ENCODE measurements around the gene DCLRE1B.
A peak's percentile ranks its signal among the peaks of the same experiment; 100 is the strongest.

Gene DCLRE1B

DNA sequence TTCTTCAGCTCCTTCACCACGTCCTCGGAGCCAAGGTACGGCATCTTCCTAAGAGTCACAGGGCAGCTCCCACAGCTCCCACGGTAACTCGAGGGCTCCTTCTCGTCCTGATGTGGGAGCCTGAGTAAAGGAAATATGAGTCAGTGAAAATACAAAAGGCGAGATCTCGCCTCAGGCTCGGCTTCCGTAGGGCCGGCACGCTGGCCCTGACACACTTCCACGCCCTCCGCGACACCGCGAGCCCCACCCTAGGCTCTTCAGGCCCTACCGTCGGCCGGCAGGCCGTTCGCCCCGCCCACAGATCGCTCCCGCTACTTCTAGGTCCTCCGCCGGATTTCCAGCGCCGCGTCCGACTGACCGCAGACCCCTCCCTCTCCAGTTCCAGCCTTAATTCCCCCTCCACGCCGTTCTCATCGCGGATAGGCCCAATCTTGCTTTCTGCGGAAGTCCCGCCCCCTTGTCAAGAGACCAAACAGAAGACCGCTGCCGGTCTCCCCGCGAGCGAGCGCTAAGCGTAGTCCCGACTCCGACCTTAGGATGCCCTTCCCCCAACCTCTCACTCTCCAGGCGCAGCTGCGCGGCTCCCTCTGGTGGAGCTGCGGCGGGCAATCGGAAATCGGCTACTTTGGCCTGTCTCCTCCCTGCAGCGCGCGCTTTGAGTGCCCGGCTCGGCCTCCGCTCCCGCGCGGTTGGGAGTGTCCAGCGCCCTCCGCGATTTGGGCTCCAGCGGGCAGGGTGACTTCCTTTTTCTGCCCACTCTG is at the start of gene DCLRE1B, which contains the start of gene AP4B1:
Gene DCLRE1B (plus strand): TSS at position 653 of the 761 bp plus-strand sequence. CDS start 261 bp downstream, outside the sequence.
Gene AP4B1 (minus strand): TSS at position 126 of the 761 bp plus-strand sequence. CDS start 82 bp downstream, at position 44.
- peak; percentile 100 for DNase-seq (ENCODE audit: low read depth)

DNA sequence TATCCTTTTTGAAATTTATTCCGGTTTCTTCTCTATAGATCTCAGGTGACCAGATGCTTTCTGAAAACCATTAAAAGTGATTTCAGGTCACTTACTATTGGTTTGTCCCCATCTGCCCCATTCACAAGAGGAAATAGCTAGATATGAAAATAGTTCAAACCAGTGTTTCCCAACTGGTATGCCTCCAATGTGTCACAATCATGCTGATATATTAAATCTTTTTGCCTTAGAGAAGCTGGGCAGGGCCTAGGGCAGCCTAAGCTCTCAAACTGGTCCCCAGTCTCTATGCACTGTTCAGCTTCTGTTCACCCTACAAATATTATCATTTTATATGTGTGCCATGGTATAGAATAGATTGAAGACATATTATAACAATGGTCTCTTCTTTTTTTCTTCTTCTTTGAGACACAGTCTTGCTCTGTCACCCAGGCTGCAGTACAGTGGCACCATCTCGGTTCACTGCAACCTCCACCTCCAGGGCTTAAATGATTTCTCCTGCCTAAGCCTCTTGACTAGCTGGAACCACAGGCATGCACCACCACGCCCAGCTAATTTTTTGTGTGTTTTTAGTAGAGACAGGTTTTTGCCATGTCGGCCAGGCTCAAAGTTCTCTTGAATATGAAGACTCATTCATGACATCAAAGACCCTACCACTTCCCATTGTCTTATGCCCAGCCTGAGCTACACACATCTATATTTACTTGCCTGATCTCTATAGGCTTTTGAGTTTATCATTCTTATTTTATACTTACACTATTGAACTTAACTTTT is 49.3 kb upstream of the DCLRE1B start:
- DNase-seq (ENCODE audit: low read depth): peak; percentile 49

DNA sequence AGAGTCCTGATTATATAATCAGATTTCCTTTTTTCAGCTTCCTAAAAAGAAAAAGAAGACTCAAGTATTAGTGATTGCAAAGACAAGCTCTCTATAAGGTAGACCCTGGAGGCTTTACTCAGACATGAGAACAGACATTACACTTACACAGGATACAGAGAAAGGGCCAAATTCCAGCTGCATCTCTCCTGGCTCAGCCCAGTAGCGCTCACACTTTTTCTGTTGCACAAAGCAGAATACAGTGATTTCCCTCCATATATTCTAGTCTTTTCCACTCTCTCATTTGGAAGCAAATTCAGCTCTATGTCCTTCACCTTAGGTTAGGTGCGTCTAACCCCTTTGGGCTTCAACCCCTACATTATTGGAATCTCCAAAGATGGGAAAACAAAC is 48.7 kb upstream of the DCLRE1B start:
- peak; percentile 16 for DNase-seq (ENCODE audit: low read depth)

- no peak for DNase-seq (ENCODE audit: low read depth)
These were observed 47.4 kb upstream of the DCLRE1B start for GRCh38 chr1:113857776-113858175.

GRCh38 chr1:113858418-113858817 is 46.7 kb upstream of the DCLRE1B start:
- no peak for DNase-seq (ENCODE audit: low read depth)

DNA sequence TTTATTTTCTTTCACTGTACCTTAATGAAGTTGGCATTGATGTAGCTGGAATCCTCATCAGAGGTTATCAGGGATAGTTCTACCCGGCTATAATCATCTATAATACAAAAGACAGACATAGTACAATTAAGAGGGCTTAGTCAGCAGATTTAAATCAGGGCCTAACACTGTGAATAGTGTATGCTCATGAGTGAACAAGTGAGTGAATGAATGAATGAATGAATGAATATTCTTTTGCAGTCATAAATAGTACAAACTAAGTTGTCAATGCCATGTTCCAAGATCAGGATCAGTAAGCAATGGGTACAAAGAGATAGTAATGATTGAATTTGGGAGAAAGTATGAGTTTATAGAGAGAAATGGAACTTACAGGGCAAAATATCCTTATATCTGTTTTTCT is 46.1 kb upstream of the DCLRE1B start:
- no peak for DNase-seq (ENCODE audit: low read depth)

DNA sequence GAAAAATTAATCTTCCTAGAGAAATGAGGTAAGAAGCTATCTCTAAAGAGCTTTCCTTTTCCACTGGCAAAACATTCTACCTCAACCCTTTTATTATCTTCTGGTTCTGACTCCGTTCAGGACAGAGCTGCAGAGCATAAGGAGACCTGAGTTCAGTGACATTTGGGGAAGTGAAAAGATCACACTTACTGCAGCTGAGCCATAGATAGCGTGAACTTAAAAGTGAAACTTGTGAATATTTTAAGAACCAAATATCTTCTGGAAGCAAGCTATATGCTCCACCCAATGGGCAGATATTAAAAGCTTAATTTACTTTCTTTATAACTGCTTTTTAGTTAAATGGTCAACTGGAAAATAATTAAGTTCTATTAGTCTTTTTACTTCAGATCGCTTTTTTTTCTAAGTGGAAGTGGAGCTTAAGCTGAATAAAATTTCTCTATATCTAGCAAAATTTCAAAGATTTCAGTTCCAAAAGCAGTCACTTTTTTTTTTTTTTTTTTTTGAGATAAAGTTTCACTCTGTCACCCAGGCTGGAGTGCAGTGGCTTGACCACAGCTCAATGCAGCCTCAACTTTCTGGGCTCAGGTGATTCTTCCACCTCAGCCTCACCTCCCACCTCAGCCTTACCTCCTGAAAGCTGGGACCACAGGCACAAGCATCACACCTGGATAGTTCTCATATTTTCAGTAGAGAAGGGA is 45.5 kb upstream of the DCLRE1B start:
- no peak for DNase-seq (ENCODE audit: low read depth)

DNA sequence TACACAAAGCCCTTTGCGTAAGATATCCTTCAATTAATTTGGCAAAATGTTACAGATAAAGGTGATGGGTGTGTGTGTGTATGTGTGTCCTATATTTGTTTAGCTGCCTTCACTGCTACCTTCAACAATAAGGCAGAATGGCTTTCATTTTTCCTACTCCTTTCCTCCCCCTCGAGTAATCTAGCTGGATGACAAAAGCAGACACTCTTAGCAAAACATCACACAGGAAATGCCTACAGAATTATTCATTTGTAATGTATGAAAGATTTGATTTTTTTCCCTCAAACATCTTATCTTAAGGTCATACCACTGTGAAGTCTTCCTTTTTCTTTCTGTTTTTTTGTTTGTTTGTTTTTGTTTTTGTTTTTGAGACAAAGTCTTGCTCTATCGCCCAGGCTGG is 44.2 kb upstream of the DCLRE1B start:
- peak; percentile 57 for DNase-seq (ENCODE audit: low read depth)

GRCh38 chr1:113861641-113862040 is 43.5 kb upstream of the DCLRE1B start:
- DNase-seq (ENCODE audit: low read depth): no peak

DNA sequence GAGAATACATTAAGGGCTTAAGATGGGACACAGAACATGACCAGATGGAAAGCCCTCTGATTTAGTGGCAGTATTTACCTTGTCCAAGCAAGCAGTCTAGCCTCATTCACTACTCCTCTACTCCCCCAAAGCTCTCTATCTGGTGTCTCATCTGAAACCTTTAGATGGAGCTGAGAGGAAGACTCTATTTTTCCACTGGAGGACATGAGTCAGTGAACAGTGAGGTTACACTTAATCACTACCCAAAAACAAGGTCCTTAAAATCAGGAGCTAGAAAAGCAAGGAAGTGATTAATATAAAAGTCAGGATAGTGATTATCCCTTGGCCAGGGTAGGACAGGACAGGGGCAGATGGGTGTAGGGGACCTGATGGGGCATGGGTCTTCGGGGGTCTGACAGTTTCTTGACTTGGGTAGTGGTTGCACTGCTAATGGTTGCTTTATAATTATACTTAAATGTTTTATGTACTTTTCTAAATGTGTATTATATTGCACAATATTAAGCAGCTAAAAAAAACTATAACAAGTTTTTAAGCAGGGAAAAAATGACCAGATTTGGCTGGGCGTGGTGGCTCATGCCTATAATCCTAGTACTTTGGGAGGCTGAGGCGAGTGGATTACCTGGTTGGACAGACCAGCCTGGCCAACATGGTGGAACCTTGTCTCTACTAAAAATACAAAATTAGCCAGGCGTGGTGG is 36.6 kb upstream of the DCLRE1B start:
- DNase-seq (ENCODE audit: low read depth): no peak

GRCh38 chr1:113870778-113871177 is 34.3 kb upstream of the DCLRE1B start:
- no peak for DNase-seq (ENCODE audit: low read depth)

DNA sequence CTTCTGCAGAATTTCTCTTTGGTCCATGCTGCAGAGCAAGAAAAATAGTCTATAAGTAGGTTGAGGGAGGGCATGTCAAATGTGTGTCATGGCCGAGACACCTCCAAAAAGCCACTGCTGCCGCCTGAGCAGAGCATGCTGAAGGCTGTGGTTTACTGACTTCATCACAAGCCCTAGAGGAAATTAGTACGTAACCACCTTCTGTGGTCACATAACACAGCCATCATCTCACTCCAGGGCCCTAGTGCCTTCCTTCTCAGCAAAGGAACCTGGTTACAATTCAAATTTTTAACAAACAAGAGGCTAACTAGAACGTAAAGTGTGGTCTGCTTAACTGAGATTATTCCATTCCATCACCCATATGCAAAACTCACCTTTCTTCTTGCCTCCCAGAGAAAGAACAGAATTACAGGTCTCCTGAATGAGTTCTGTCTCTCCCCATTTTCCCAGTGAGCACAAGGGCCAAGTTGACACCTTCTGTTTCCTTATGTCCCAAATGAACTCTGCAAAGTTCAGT is 33.5 kb upstream of the DCLRE1B start, which contains the start of gene PTPN22:
Gene PTPN22 (minus strand): TSS at position 116 of the 517 bp plus-strand sequence.
- peak; percentile 53 for DNase-seq (ENCODE audit: low read depth)

GRCh38 chr1:113872219-113872935 is 32.7 kb upstream of the DCLRE1B start:
- peak; percentile 58 for DNase-seq (ENCODE audit: low read depth)

GRCh38 chr1:113874012-113874879 is 30.9 kb upstream of the DCLRE1B start:
- no peak for DNase-seq (ENCODE audit: low read depth)

DNA sequence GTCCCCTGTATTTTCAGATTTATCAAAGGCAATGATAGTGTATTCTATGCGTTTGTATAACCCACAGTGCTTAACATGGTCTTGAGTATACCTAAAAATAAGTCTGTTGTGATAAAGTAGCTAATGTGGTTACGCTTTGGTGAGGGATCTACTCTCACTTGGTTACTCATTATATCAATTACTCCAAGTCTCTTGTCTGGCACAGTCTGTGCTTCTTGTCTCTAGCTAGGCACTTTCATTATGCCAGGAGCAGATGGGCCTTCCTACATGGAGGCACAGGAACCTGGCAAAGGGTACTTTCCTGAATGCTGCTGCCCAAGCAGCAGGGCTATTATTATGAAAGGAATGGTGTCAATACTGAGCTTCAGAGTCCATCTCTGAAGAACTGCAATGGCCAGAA is 29.4 kb upstream of the DCLRE1B start:
- DNase-seq (ENCODE audit: low read depth): no peak

GRCh38 chr1:113876176-113876575 is 28.9 kb upstream of the DCLRE1B start:
- no peak for DNase-seq (ENCODE audit: low read depth)

GRCh38 chr1:113879739-113880038 is 25.4 kb upstream of the DCLRE1B start:
- DNase-seq (ENCODE audit: low read depth): no peak

DNA sequence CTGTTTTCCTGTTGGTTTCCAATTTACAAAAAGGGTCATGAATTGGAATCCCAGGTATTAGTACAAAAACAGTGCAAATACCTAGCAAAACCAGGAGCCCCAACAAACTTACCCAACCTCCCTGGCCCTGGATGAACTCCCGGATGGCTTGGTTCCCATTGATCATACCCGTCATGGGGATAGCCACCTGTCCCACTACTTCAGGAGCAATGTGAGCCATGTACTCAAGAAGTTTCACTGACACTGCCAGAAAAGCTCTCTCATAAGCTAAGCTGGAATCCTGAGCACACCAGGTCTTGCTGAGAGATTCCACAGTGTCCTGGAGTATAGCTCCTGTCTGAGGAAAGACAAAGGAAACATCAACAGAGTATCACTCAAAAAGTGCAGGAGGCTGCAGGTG is 23.5 kb upstream of the DCLRE1B start:
- DNase-seq (ENCODE audit: low read depth): no peak

DNA sequence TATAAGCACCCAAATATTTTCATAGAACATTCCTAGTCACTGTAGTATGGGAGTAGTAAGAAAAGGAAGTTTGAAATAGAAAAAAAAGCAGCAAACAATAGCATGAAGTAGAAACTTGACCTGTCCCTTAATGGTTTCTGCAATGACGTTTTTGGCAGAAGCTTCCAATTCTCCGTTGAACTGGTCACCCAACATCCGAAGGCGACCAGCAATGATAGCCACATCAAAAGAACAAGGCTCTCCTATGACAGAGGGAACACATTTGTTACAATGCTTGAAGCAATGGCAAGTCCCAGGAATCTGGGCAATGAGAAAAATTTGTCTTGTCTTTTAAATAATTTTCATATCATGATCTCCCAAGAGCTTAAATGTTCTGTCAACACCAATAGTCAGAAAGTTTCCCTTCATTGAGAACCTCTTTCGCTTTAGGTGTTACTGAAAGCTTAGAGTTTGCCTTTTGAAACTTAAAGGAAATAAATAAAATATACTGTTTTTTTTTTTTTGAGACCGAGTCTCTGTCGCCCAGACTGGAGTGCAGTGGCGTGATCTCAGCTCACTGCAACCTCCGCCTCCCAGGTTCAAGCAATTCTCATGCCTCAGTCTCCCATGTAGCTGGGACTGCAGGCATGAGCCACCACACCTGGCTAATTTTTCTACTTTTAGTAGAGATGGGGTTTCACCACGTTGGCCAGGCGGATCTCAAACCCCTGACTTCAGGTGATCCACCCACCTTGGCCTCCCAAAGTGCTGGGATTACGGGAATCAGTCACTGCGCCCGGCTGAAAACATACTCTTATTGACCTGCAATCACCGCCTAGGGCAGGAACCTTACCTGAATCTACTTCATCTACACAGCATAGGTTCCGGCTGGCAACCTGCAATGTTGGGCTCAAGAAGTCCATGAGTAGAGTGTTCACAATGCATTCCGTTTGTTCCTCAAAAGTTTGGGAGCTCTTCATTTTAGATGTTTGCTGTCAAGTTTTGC is 18.4 kb upstream of the DCLRE1B start:
- DNase-seq (ENCODE audit: low read depth): no peak

Data from fibroblast of gingiva (primary cell).